Activated CD8-positive, alpha-beta memory T cell treated with anti-CD3 and anti-CD28 coated beads for 4 hours (primary cell): ENCODE results near the gene INPP5F.
"Not testable (repeated sequence)": the region's sequence is repeated elsewhere in the genome, so short reads cannot be mapped to it uniquely, and the experiment has no call there.

Experiments used
- DNase-seq, 2 donors: peaks; one replicate each; pipeline ENCODE4 v3.0.0-alpha.2; 2020; ENCODE audit warnings: low read depth in 2 of 2

Gene INPP5F

DNA sequence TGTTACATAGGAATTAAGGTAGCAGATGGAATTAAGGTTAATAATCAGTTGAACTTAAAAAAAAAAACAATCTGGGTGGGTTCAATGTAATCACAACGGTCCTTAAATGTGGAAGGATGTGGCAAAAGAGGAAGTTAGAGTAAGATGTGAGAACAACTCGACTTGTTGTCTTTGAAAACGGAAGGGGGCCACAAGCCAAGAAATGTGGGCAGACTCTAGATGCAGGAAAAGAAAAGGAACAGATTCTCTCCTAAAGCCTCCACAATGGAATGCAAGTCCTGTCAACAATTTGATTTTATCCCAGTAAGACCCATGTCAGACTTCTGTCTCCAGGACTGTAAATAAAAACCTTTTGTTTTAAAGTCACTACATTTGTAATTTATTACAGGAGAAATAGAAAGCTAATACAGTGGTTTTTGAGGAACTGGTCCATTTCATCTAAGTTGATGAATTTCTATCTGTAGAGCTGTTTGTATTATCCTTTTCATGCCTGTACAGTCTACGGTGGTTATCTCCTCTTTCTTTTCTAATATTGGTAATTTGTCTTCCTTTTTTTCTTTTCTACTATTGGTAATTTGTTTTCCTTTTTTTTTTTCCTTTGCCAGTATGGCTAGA lies 138.2 kb downstream of the INPP5F start:
- no peak for DNase-seq

DNA sequence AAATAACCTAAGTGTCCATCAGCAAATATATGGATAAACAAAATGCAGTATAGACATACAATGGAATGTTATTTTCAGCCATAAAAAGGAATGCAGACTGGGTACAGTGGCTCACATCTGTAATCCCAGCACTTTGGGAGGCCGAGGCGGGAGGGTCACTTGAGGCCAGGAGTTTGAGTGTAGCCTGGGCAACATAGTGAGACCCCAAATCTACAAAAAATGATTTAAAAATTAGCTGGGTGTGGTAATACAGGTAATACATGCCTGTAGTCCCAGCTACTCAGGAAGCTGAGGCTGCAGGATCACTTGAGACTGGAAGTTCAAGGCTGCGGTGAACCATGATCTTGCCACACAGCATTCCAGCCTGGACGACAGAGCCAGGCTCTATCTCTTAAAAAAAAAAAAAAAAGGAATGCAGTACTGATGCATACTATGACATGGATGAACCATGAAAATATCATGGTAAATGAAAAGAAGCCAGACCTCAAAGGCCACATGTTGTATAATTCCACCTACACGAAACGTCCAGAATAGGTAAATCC lies 139.9 kb downstream of the INPP5F start:
- no peak for DNase-seq

DNA sequence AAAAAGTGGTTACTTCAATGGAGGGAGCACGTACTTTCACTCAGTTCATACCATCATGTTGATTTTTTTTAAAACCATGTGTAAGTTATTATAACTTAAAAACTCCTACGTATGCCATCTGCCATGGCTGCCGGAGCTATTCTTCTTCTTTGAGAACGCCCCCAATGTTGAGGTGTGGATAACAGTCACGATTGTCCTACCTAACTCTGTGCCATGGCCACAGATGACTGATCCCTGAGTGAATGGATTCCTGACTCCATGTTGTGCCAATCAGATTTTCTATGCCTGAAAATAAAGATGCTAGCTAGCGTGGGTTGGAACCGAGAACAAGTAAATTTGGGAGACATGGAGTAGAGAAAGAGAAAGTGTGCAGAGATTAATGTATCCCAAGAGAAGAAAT lies 141.5 kb downstream of the INPP5F start:
- DNase-seq = no peak

DNA sequence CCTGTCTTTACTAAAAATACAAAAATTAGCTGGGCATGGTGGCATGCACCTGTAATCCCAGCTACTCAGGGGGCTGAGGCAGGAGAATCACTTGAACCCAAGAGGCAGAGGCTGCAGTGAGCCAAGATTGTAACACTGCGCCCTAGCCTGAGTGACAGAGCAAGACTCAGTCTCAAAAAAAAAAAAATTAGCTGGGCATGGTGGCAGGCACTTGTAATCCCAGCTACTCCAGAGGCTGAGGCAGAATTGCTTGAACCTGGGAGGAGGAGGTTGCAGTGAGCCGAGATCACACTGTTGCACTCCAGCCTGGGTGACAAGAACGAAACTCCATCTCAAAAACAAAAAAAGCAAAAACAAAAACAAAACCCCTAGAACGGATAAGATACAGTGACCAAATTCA lies 143.5 kb downstream of the INPP5F start:
- DNase-seq = not testable (repeated sequence)

DNA sequence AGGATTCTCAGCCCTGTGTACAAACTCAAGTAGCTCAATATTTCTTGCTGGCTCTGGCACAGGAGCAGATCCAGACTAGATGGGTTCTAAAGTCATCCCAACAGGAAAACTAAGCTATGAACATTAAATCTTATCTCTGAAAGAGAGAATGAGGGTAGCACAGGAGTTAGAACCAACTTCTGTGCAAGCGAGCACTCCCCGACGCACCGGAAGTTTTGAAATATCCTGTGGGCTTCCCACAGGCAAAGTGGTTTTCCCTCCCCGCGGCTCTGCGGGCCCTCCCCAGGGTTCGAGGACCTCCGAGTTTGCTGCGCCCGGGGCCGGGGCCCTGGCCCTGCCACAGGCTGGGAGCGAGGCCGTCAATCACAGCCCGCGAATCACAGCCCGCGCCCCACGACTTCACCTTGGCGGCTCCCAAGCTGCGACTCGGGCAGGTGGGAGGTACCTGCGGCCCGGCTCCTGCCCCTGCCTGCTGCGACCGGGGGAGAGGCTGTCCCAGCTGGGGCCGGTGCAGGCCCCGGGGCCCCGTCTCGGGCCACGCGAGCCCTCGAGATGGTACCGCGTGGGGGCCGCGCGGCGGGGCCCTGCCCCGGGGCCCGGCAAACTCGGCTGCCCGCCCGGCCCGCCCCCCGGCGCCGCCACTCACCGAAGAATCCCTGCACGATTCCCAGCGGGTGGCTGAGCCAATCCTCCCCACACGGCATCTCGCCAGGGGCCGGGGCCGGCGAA lies 146.2 kb downstream of the INPP5F start:
- peak in 1 of 2 donors; percentile 34 for DNase-seq

DNA sequence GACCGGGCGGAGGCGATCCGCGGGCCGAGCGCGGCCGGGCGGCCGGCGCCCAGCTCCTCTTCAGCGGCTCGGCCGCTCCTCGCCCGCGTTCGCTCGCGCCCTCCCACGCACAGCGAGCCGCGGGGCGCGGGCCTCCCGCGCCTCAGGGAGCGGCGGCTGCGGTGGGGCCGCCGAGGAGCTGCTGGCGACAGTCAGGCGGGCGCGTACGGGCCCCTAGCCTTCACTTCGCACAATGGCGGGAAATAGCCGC lies 146.7 kb downstream of the INPP5F start, which contains the start of gene MCMBP:
Gene MCMBP (minus strand): TSS at position 234 of the 250 bp plus-strand sequence. CDS start 259 bp downstream, outside the sequence.
- no peak for DNase-seq

DNA sequence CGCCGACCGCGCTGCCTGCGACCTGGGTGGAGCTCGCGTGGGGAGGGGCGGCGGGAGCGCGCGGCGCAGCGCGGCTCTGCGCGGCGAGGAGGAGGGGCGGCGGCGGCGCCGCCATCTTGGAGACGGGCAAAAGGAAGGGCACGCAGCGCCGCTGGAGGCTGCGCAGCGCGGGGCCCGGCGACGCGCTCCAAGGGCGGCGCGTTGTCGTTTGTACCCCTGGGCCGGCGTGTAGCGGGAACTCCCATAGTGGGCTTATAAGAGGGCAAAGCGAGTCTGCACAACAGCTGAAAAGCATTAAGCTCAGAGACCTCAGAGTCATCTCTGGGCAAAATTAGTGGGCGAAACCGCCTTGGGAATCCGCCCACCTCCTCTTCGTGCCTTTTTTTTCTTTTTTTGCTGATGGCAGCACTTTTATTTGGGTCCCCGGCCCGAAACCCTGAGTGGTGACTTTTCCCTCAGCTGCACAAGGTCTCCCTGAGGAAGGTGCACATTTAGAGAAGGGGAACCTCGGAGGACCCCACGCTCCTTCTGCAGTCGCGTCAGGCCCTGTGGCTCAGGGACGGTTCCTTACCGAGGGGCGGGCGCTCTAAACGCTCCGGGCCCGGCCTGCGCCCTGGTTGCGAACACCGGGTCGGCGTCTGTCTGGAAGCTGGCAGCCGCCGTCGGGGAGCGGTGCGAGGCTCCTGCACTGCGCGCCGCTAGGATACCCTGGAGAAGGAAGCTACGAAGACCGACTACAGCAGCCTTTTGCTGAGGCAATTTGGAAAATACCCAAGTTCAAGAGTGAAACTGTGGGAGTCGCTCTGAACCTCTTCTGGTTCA lies 147.2 kb downstream of the INPP5F start:
- DNase-seq = peak; percentile 71 to 76

DNA sequence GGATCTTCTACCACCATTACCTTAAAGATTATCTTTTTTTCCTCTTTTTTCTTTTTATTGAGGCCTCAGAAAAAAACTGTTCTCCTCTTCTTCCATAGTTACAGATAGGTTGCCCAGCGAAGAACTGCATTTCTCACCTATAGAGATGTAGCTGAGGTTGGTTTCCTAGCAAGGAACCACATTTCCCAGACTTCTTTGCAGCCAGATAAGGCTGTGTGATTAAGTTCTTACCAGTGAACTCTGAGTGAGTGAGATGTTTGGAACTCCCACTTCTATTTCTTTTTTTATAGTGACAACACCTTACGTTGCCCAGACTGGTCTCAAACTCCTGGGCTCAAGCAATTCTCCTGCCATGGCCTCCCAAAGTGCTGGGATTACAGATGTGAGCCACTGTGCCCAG lies 152.7 kb downstream of the INPP5F start:
- no peak for DNase-seq
